SK-N-SH (cell line): ENCODE results near the gene SMPD3. TPM values are rescaled to one million over a fixed set of nuclear protein-coding genes. Genes with fewer than 3 reads are reported as not detected.

ENCODE experiments used
- CTCF ChIA-PET: fragments of 300-600, 350-600 bp; formaldehyde crosslinking; extraction: SDS; loops from one replicate; lab custom pipeline; 2021; lab: Yijun Ruan, JAX
- POLR2A ChIA-PET: fragments of 350-600 bp; sonication (Branson Sonifier 250); formaldehyde crosslinking; extraction: SDS; loops from one replicate; lab custom pipeline; 2020; ENCODE audit warnings: antibody characterized with exemption, inconsistent platforms; lab: Yijun Ruan, JAX
- DNase-seq: peaks from one replicate; pipeline ENCODE4 v3.0.0; 2012
- H2AFZ ChIP-seq: fragments of 200-600 bp; sonication (generic); 2 replicates; pipeline ENCODE4 v1.8.1; 2016; ENCODE audit warnings: antibody characterized with exemption, mild to moderate bottlenecking, low read depth
- H3F3A ChIP-seq: fragments of 200-600 bp; sonication (generic); replicated peaks from 2 replicates; pipeline ENCODE3; 2016; ENCODE audit warnings: antibody characterized with exemption, mild to moderate bottlenecking; ENCODE audit not compliant: insufficient read depth
- H3K27ac ChIP-seq, 2 experiments: fragments of 200-500 bp in 1 of 2; fragments of 200-600 bp in 1 of 2; sonication (Bioruptor generic) in 1 of 2; sonication (generic), shearing (Covaris generic) in 1 of 2; 2 replicates each; pipeline versions ENCODE4 v1.5.1 to v1.6.1; 2014 to 2016; ENCODE audit warnings: low read depth in 2 of 2, inconsistent platforms in 1 of 2, low read length in 1 of 2, mild to moderate bottlenecking in 1 of 2, mixed read lengths in 1 of 2
- H3K27me3 ChIP-seq: fragments of 200-600 bp; sonication (generic), shearing (Covaris generic); 2 replicates; pipeline ENCODE4 v1.6.1; 2016; ENCODE audit warnings: mixed run types; ENCODE audit not compliant: insufficient read depth
- H3K36me3 ChIP-seq, 2 experiments: fragments of 200-500 bp in 1 of 2; fragments of 200-600 bp in 1 of 2; sonication (Bioruptor generic) in 1 of 2; sonication (generic) in 1 of 2; replicated peaks in 1 of 2; 2 replicates each; pipeline versions ENCODE3 to v1.5.1; 2014 to 2016; ENCODE audit warnings: low read length in 1 of 2, mild to moderate bottlenecking in 1 of 2; ENCODE audit not compliant: insufficient read depth in 2 of 2, control insufficient read depth in 1 of 2
- H3K4me1 ChIP-seq, 2 experiments: fragments of 200-500 bp in 1 of 2; fragments of 200-600 bp in 1 of 2; sonication (Bioruptor generic) in 1 of 2; sonication (generic), shearing (Covaris generic) in 1 of 2; 2 replicates each; pipeline versions ENCODE4 v1.5.1 to v1.6.1; 2014 to 2016; ENCODE audit warnings: low read depth in 1 of 2, low read length in 1 of 2, mixed run types in 1 of 2; ENCODE audit not compliant: insufficient read depth in 2 of 2, control insufficient read depth in 1 of 2
- H3K4me2 ChIP-seq: fragments of 200-600 bp; sonication (generic), shearing (Covaris generic); 2 replicates; pipeline ENCODE4 v1.6.1; 2017; ENCODE audit warnings: mixed run types
- H3K4me3 ChIP-seq, 2 experiments: fragments of 200-500 bp in 1 of 2; fragments of 200-600 bp in 1 of 2; sonication (Bioruptor generic) in 1 of 2; sonication (generic), shearing (Covaris generic) in 1 of 2; 2 replicates each; pipeline versions ENCODE4 v1.5.1 to v1.8.1; 2014 to 2016; ENCODE audit warnings: low read depth in 2 of 2, inconsistent platforms in 1 of 2, low read length in 1 of 2, mild to moderate bottlenecking in 1 of 2, mixed read lengths in 1 of 2, moderate library complexity in 1 of 2
- H3K79me2 ChIP-seq: fragments of 200-600 bp; sonication (generic); 2 replicates; pipeline ENCODE4 v1.8.1; 2017; ENCODE audit warnings: mild to moderate bottlenecking; ENCODE audit not compliant: insufficient read depth
- H3K9ac ChIP-seq: fragments of 200-600 bp; sonication (generic); 2 replicates; pipeline ENCODE4 v1.6.1; 2017; ENCODE audit warnings: mixed run types
- H3K9me2 ChIP-seq: fragments of 200-600 bp; sonication (generic); 2 replicates; pipeline ENCODE4 v1.6.1; 2017; ENCODE audit warnings: mixed run types
- H3K9me3 ChIP-seq: fragments of 200-600 bp; sonication (generic); 2 replicates; pipeline ENCODE4 v1.6.1; 2017; ENCODE audit warnings: mixed run types, mild to moderate bottlenecking, moderate library complexity
- H4K20me1 ChIP-seq: fragments of 200-600 bp; sonication (generic); 2 replicates; pipeline ENCODE4 v1.6.1; 2017; ENCODE audit warnings: mild to moderate bottlenecking, mixed run types; ENCODE audit not compliant: insufficient read depth
- FOXJ3 ChIP-seq: sonication (generic); formaldehyde crosslinking; IDR thresholded peaks from 2 replicates; pipeline ENCODE4 v1.5.1; 2020; ENCODE audit warnings: mild to moderate bottlenecking, missing genetic modification reagents
- FOXM1 ChIP-seq: IDR thresholded peaks from 2 replicates; pipeline ENCODE4 v1.4.0; 2012; ENCODE audit warnings: low read depth, mild to moderate bottlenecking
- POLR2AphosphoS5 ChIP-seq: IDR thresholded peaks from 2 replicates; pipeline ENCODE4 v1.6.1; 2012; ENCODE audit warnings: low read depth, low read length
- RFX5 ChIP-seq: IDR thresholded peaks from 2 replicates; pipeline ENCODE4 v1.6.1; 2012; ENCODE audit warnings: mild to moderate bottlenecking, improper control_type of control experiment, low read length
- RXRA ChIP-seq: IDR thresholded peaks from 2 replicates; pipeline ENCODE4 v1.4.0; 2012; ENCODE audit warnings: low read depth, mild to moderate bottlenecking, borderline replicate concordance
- TAF1 ChIP-seq: IDR thresholded peaks from 2 replicates; pipeline ENCODE4 v1.6.1; 2012; ENCODE audit warnings: low read depth, mild to moderate bottlenecking, low read length, moderate library complexity, borderline replicate concordance
- TEAD4 ChIP-seq: IDR thresholded peaks from 2 replicates; pipeline ENCODE4 v1.4.0; 2012; ENCODE audit warnings: mild to moderate bottlenecking, borderline replicate concordance; ENCODE audit not compliant: insufficient read depth
- WGBS: methylation state at CpG from one replicate; pipeline ENCODE4 v1.1.6; 2017; ENCODE audit warnings: low lambda C conversion rate; 5-methylcytosine and 5-hydroxymethylcytosine counted together
- polyA plus RNA-seq, 3 experiments: library from polyadenylated mRNA; depleted of rRNA; stranded (reverse); fragments of >200 nt; gene quantifications; 2 replicates each; pipeline ENCODE4 v1.2.3, GENCODE V29; 2012
- TF ChIP-seq, protein P1 (sequence below): fragments of 200-600 bp; sonication (generic); IDR thresholded peaks from 2 replicates; pipeline ENCODE4 v1.6.1; 2017; ENCODE audit warnings: antibody characterized with exemption, mild to moderate bottlenecking, moderate library complexity

The SMPD3 gene
- polyA plus RNA-seq, 1 of the 3 experiments (the other 2 are of a cell fraction) = 0.38 TPM

DNA sequence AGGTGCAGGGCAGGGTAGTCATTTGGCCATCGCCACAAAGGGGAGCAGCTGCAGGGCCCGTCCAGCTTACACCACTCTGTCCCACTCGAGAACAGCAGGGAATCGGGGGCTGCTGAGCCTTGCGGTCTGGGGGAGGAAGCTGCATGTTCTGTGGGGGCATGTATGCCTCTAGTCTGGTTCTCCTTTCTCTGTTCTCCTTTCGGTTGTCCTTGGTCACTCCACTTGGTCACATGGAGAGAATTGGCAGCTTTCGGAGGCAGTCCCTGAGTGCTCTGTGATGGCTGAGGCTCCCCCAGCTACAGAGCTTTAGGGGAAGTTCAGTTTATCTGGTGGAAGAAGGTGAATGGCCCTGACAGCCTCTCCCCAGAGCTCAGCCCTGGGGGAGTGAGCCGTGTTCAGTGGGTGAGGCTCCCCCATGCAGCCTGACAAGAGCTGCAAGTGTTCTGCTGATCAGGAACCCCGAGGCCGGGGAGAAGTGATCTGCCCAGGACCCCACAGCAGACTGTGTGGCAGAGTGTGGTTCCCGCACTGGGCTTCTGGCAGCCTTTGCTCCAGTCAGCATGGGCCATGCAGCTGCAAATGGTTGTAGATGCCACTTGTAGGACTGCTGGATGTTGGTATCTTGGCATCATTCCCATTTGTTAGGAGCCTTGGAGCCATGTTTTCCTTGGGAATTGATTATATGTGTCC lies 22.3 kb upstream of the SMPD3 start:
- peaks cover 0 to 7% of the 10 kb centered on the region in 2 experiments; a peak in 1 of 4 replicates for H3K4me1 ChIP-seq
- no peak overlapping the region for H2AFZ ChIP-seq
- H3K27me3 ChIP-seq = no peaks in the 10 kb centered on the region
- POLR2A ChIA-PET = no interaction called here
- no peak overlapping the region for H3K9ac ChIP-seq
- TF ChIP-seq RXRA (no peak), FOXJ3 (CRISPR knock-in tag) (no peak)
- no peaks in the 10 kb centered on the region for H3F3A ChIP-seq
- no peak overlapping the region for H3K4me3 ChIP-seq
- no peaks in the 10 kb centered on the region for H3K9me2 ChIP-seq
- CTCF ChIA-PET = interaction anchor here (0.9 to 2.2 kb wide), 7 partner anchors 10 to 206 kb away, joined by 3 to 9 read pairs (median 5); partner anchors contain the start of gene SLC7A6
- 81% methylated on average over 6 of the region's 11 CpGs for WGBS
- H3K27ac ChIP-seq = no peak overlapping the region
- DNase-seq = no peak
- H3K79me2 ChIP-seq = no peaks in the 10 kb centered on the region
- H3K36me3 ChIP-seq = no peaks in the 10 kb centered on the region
- no peaks in the 10 kb centered on the region for H4K20me1 ChIP-seq
- H3K9me3 ChIP-seq = no peaks in the 10 kb centered on the region
- H3K4me2 ChIP-seq = no peak overlapping the region

DNA sequence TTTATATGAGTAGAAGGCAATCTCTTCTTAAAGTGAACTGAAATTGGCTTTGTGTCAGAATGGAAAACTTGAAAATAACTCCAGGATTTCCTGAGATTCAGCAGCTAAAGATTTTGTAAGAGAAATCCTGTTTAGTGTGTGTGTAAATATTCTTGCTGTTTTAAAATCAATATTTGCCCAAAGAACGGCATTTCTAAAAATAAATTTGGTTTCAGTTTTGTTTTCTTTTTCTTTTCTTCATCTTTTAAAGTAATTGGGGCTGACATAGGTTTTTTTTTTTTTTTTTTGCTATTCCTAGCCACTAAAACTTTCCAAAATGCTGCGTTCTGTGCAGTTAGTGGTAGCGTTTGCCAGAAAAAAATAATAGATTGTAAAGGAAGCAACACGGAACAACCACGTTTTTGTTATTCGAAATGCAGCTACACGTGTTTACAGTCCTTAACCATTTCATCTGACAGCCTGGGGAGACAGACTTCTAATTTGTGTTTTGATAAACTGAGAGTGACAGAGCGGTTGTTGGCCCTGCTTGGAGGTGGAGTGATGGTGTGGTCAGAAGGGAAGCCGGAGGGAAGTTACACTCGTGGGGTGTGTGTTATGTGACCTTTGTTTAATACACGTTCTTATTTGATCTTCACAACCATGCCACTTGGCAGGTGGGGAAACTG lies 21.6 kb upstream of the SMPD3 start:
- peaks cover 0 to 7% of the 10 kb centered on the region in 2 experiments; a peak in 1 of 4 replicates for H3K4me1 ChIP-seq
- 58% methylated on average over 11 of the region's 11 CpGs for WGBS
- TF ChIP-seq TAF1 = no peak
- TF ChIP-seq TEAD4 = no peak
- no peak for TF ChIP-seq FOXM1
- TF ChIP-seq RFX5 = no peak
- no peak for TF ChIP-seq POLR2AphosphoS5
- TF ChIP-seq, protein P1, sequence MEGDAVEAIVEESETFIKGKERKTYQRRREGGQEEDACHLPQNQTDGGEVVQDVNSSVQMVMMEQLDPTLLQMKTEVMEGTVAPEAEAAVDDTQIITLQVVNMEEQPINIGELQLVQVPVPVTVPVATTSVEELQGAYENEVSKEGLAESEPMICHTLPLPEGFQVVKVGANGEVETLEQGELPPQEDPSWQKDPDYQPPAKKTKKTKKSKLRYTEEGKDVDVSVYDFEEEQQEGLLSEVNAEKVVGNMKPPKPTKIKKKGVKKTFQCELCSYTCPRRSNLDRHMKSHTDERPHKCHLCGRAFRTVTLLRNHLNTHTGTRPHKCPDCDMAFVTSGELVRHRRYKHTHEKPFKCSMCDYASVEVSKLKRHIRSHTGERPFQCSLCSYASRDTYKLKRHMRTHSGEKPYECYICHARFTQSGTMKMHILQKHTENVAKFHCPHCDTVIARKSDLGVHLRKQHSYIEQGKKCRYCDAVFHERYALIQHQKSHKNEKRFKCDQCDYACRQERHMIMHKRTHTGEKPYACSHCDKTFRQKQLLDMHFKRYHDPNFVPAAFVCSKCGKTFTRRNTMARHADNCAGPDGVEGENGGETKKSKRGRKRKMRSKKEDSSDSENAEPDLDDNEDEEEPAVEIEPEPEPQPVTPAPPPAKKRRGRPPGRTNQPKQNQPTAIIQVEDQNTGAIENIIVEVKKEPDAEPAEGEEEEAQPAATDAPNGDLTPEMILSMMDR = no peak
- POLR2A ChIA-PET = no interaction called here
- H3F3A ChIP-seq = no peaks in the 10 kb centered on the region
- no peaks in the 10 kb centered on the region for H3K27me3 ChIP-seq
- no peaks in the 10 kb centered on the region for H3K79me2 ChIP-seq
- no peaks in the 10 kb centered on the region for H3K9me3 ChIP-seq
- DNase-seq = no peak
- H3K9me2 ChIP-seq = no peaks in the 10 kb centered on the region
- H3K9ac ChIP-seq = no peak overlapping the region
- no peaks in the 10 kb centered on the region for H4K20me1 ChIP-seq
- no peak overlapping the region for H3K4me3 ChIP-seq
- no peak overlapping the region for H2AFZ ChIP-seq
- CTCF ChIA-PET = interaction anchor here (1.2 to 2.2 kb wide), 6 partner anchors 10 to 206 kb away, joined by 3 to 9 read pairs (median 4); partner anchors contain the start of gene SLC7A6
- H3K36me3 ChIP-seq = no peaks in the 10 kb centered on the region
- H3K4me2 ChIP-seq = no peak overlapping the region
- H3K27ac ChIP-seq = no peak overlapping the region
